ENCODE measurements around the gene CFTR. TPM values are rescaled to one million over a fixed set of nuclear protein-coding genes. Genes with fewer than 3 reads are reported as not detected.

The CFTR gene
- total and polyA plus RNA-seq, 2 of the 4 experiments (the other 2 are of a cell fraction): 0.18 to 0.21 TPM

DNA sequence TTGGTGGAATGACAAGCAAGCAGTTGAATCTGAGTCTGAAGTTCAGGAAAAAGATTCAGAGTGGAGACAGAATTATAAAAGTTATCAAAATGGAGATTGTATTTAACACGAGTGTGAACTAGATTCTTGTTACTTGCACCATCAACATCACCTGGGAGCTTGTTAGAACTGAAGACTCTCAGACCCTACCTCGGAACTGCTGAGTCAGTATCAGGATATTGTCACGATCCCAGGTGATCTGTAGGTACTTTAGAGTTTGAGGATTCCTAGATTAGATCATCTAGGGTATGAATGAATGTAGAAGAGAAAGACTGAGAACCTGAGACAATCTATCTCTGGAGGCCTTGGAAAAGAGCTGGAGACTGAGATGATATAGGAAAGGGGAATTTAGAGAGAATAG is 199.3 kb downstream of the CFTR start:
- Histone ChIP-seq H3K14ac (replicated peaks; ENCODE audit: low read depth, low read length) (no peak overlapping the region), H2AK9ac (replicated peaks; ENCODE audit: low read depth, low read length, poor library complexity) (no peak overlapping the region), H2BK15ac (ENCODE audit: low read depth, low read length) (no peak overlapping the region; the same call in 2 of the 3 replicates), H2AK5ac (ENCODE audit: low read depth, low read length) (no peak overlapping the region), H3K4me2 (ENCODE audit: low read depth, low read length) (no peak overlapping the region), H3K4me3 (ENCODE audit: insufficient read depth, low read depth, low read length) (no peak overlapping the region), H3K36me3 (ENCODE audit: control insufficient read depth, insufficient read depth, low read length) (no peaks in the 10 kb centered on the region), H4K91ac (ENCODE audit: insufficient read depth, low read depth, low read length) (no peak overlapping the region), H4K5ac (ENCODE audit: low read depth, low read length) (no peak overlapping the region), H3K79me1 (ENCODE audit: low read depth in 1 of 2, low read length in 2 of 2) (no peaks in the 10 kb centered on the region), H2BK120ac (ENCODE audit: low read depth, low read length) (no peak overlapping the region), H3K23ac (ENCODE audit: low read depth, low read length) (no peak overlapping the region), H2AFZ (replicated peaks; ENCODE audit: low read length, poor library complexity) (no peak overlapping the region), H3K18ac (ENCODE audit: low read depth, low read length) (no peak overlapping the region), H3K4ac (ENCODE audit: low read depth, low read length) (no peak overlapping the region), H2BK5ac (ENCODE audit: low read depth, low read length, poor library complexity, severe bottlenecking) (no peak overlapping the region), H2BK20ac (ENCODE audit: low read depth, low read length) (no peak overlapping the region), H4K8ac (ENCODE audit: low read depth in 2 of 2, low read length in 2 of 2) (no peak overlapping the region), H3K9ac (ENCODE audit: low read depth, low read length) (no peak overlapping the region), H3K27me3 (ENCODE audit: control insufficient read depth, insufficient read depth, low read length) (peaks cover 14% of the 10 kb centered on the region), H3K4me1 (ENCODE audit: control insufficient read depth, insufficient read depth, low read length) (peaks cover 7% of the 10 kb centered on the region; the same call in 1 of the 2 replicates), H3K56ac (ENCODE audit: extremely low read depth, insufficient read depth, low read length) (no peak overlapping the region), H3K27ac (ENCODE audit: insufficient read depth, low read length) (no peak overlapping the region), H3K9me1 (ENCODE audit: insufficient read depth, low read length) (no peaks in the 10 kb centered on the region), H3K9me3 (ENCODE audit: control insufficient read depth, insufficient read depth, low read length) (no peaks in the 10 kb centered on the region), H4K20me1 (ENCODE audit: insufficient read depth, low read length) (no peaks in the 10 kb centered on the region)
- no TSS peak for BruUV-seq (replicated peaks)
- in situ Hi-C loops (cut with MboI; ENCODE audit: low sequenced_read_pairs) (no loop called here), dilution Hi-C loops (cut with HindIII; ENCODE audit: low sequenced_read_pairs, unreplicated experiment) (no loop called here), intact Hi-C loops (cut with micrococcal nuclease) (no loop called here)
- ChIA-PET POLR2A (ENCODE audit: unreplicated experiment) (no interaction called here), CTCF (no interaction called here)
- TF ChIP-seq POLR2A (IDR thresholded peaks at IDR 0.05; ENCODE audit: low read depth, low read length): no peak
- TF ChIP-seq MXI1 (IDR thresholded peaks at IDR 0.05; ENCODE audit: borderline replicate concordance, low read depth, low read length): no peak
- no peak for TF ChIP-seq SMC3 (IDR thresholded peaks at IDR 0.05; ENCODE audit: low read depth, low read length)
- no peak for TF ChIP-seq NFE2L2 (IDR thresholded peaks at IDR 0.05; ENCODE audit: low read depth, low read length)
- TF ChIP-seq CTCF (conservative IDR thresholded peaks at IDR 0.05; ENCODE audit: low read depth, low read length): no peak
- TF ChIP-seq RFX5 (IDR thresholded peaks at IDR 0.05; ENCODE audit: low read depth, low read length): no peak
- TF ChIP-seq CHD1 (IDR thresholded peaks at IDR 0.05; ENCODE audit: low read depth, low read length): no peak
- no peak for TF ChIP-seq USF2 (IDR thresholded peaks at IDR 0.05; ENCODE audit: low read depth, low read length)
- TF ChIP-seq MAZ (IDR thresholded peaks at IDR 0.05; ENCODE audit: borderline replicate concordance, low read depth, low read length): no peak
- TF ChIP-seq FOS (IDR thresholded peaks at IDR 0.05; ENCODE audit: low read depth, low read length): no peak
- TF ChIP-seq RAD21 (IDR thresholded peaks at IDR 0.05; ENCODE audit: low read length): no peak
- no peak for TF ChIP-seq ELK1 (IDR thresholded peaks at IDR 0.05; ENCODE audit: borderline replicate concordance, low read depth, low read length)
- TF ChIP-seq CEBPB (IDR thresholded peaks at IDR 0.05; ENCODE audit: low read depth, low read length): no peak
- no peak for TF ChIP-seq RCOR1 (IDR thresholded peaks at IDR 0.05; ENCODE audit: insufficient replicate concordance, low read length)
- TF ChIP-seq BHLHE40 (IDR thresholded peaks at IDR 0.05; ENCODE audit: low read depth, low read length): no peak
- TF ChIP-seq MAFK (IDR thresholded peaks at IDR 0.05; ENCODE audit: low read depth, low read length): no peak
- DNase-seq (no peak), ATAC-seq (ENCODE audit: low read depth) (no peak)
- no CpG with 5 or more reads among the region's 3 CpGs for WGBS, 2 experiments (ENCODE audit: extremely low coverage in 2 of 2, insufficient read length in 1 of 2)
